GM12874 (cell line): ENCODE measurements around the gene CEP164.

Experiments used
- CTCF ChIP-seq: IDR thresholded peaks from 2 replicates; pipeline ENCODE4 v1.5.1; 2011; ENCODE audit warnings: low read depth, mild to moderate bottlenecking, control low read depth, low read length, moderate library complexity; ENCODE audit not compliant: insufficient read depth

Gene CEP164

DNA sequence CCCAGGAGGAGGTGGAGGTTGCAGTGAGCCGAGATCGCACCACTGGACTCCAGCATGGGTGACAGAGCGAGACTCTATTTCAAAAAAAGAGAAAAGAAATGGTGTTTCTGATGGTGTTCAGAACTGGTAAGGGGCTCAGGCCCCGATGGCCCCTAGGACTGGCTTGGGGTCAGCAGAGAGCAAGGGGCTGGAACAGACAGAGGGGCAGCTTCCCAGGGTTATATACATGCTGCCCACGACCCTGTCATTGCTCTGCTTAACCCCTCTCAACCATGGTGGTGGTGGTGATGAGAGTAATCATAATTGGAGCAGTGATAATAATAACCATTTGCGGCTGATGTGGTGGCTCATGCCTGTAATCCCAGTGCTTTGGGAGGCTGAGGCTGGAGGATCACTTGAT is 79.4 kb downstream of the CEP164 start:
- TF ChIP-seq CTCF, result no peak

DNA sequence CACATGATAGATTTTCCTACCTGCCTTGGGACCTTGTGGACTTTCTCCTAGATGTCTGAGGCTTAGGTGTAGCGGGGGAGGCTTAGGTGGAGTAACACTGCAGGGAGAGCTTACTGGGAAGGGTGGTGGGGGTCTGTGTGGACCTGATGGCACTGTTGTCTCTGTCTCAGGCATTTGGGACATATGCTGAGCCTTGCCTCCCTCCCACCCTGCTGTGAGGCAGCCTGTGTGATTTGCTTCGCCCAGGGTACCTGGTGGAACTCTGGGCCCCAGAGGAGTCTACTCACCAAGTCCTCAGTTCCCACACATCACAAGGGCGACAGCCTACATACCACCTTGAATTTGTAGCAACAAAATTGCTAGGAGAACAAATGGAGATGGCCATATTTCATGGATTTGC is 80.7 kb downstream of the CEP164 start:
- TF ChIP-seq CTCF, result no peak

DNA sequence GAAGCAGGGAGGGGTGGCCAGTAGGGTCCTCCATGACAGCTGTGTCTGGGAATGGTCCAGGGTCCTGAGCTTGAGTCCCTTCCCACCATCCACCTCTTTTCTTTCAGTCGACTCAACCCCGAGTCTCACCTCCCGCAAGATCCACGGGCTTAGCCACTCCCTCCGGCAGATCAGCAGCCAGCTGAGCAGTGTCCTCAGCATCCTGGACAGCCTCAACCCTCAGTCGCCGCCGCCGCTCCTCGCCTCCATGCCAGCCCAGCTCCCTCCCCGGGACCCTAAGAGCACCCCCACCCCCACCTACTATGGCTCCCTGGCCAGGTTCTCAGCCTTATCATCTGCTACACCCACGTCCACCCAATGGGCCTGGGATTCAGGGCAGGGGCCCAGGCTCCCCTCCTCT is 81.9 kb downstream of the CEP164 start:
- TF ChIP-seq CTCF, result no peak

DNA sequence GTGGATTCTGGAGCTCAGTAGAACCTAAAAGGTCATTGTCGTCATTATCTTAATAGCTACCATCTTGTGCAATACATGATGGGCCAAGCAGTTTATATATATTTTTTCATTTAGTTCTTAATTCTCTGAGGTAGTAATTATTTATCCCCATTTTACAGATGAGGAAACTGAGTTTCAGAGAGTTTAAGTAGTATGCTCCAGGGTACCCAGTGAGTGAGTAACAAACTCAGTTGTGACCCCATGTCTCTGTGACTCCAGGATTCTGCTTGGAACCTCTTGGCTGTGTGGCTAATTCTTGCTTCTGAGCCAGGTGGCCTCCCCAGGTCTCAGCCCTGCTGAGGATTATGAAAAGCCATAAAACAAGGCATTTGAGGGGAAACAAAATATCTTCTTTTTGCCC is 82.6 kb downstream of the CEP164 start:
- no peak for TF ChIP-seq CTCF

DNA sequence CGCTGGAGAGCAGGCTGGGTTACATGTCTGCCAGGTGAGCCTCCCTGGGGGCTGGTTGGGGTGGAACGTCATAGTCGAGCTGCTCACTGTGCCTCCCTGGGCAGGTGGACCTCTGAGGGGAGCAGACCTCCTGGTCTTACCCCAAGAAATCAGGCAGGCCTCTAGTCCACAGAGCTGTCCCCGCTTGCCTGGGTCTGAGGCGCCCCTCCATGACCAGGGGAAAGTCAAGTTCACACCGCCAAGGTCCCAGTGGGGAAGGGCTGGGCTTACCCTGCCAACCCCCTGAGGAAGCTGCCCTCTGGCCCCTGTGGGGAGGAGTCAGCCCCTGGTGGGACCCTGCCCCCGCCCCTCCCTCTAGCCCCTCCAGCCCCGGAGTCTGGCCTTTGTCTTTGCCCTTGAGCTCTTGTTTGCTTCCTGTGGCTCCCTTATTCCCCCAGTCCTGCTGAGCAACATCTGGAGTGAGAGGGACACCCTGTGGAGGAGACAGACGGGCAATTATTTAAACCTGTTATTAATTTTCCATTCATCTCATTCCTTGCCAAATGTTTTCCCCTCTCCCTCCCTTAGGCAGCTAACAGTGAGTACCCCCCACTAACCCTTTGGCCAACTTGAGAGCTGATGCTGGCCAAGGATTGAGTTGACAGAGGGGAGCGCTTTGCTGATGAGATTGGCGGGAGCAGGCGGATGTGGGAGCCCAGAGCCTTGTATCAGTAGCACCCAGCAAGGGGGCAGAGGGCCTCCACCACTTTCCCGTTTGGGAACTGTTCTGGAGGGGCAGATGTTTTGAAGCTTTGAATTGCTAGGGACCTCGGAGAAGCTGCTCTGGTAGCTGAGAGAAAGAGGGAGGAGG is 83.4 kb downstream of the CEP164 start:
- TF ChIP-seq CTCF, result no peak

GRCh38 chr11:117411736-117412135 is 84.1 kb downstream of the CEP164 start:
- no peak for TF ChIP-seq CTCF

DNA sequence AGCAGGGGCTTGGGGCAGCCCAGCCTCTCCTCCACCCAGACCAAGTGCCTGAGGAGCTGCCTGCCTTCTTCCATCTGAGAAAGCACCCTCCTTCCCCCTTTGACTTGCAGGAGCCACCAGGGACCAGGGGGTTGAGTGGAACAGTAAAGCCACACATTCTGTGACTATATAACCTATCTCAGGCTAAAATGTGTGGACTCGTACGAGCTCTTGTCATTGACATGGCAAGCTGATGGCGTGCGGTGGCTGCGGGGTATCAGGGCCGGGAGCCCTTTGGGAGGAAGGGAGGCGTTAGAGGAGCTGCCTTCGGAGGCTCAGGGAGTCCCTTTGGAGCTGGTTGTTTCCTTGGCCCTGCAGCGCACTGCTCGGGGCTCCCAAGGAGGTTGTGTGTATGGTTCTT is 84.5 kb downstream of the CEP164 start:
- TF ChIP-seq CTCF, result no peak
